Upper lobe of left lung (tissue), 6 donors: ENCODE results near the gene ASTE1. TPM values are rescaled to one million over a fixed set of nuclear protein-coding genes. Genes with fewer than 3 reads are reported as not detected.
"Not testable (repeated sequence)": the region's sequence is repeated elsewhere in the genome, so short reads cannot be mapped to it uniquely, and the experiment has no call there.

ENCODE experiments used
- ATAC-seq, 2 donors: fragments of 200-7000 bp; cut with Tn5 transposase; one replicate each; pipeline ENCODE4 v1.9.1; 2022; ENCODE audit warnings: mild to moderate bottlenecking in 2 of 2, moderate library complexity in 2 of 2; ENCODE audit not compliant: low FRiP score in 2 of 2
- DNase-seq, 2 donors: peaks; one replicate each; pipeline ENCODE4 v3.0.0-alpha.2; 2019 to 2020
- H3K27ac ChIP-seq, 4 donors: fragments of 200-600 bp; sonication (generic); one replicate each; pipeline ENCODE4 v1.5.1; 2016 to 2019
- H3K27me3 ChIP-seq, 4 donors: fragments of 200-600 bp; sonication (generic); one replicate each; pipeline ENCODE4 v1.5.1; 2017 to 2019
- H3K36me3 ChIP-seq, 4 donors: fragments of 200-600 bp; sonication (generic); one replicate each; pipeline ENCODE4 v1.5.1; 2016 to 2019
- H3K4me1 ChIP-seq, 4 donors: fragments of 200-600 bp; sonication (generic); one replicate each; pipeline ENCODE4 v1.5.1; 2018 to 2019
- H3K4me3 ChIP-seq, 4 donors: fragments of 200-600 bp; sonication (generic); one replicate each; pipeline ENCODE4 v1.5.1; 2017 to 2019; ENCODE audit warnings: mild to moderate bottlenecking in 2 of 4, moderate library complexity in 1 of 4
- H3K9me3 ChIP-seq, 4 donors: fragments of 200-600 bp; sonication (generic); one replicate each; pipeline ENCODE4 v1.5.1; 2018 to 2019
- EP300 ChIP-seq, 4 donors: sonication (generic); formaldehyde crosslinking; IDR thresholded peaks; one replicate each; pipeline ENCODE4 v1.5.1; 2017; ENCODE audit warnings: antibody characterized with exemption in 4 of 4, control low read depth in 2 of 4
- POLR2A ChIP-seq, 4 donors: fragments of 450-650 bp; IDR thresholded peaks; one replicate each; pipeline ENCODE4 v1.5.1; 2016 to 2017; ENCODE audit warnings: antibody characterized with exemption in 4 of 4, mild to moderate bottlenecking in 2 of 4
- POLR2AphosphoS5 ChIP-seq, 2 donors: sonication (generic); formaldehyde crosslinking; IDR thresholded peaks; one replicate each; pipeline ENCODE4 v1.5.1; 2017; ENCODE audit warnings: antibody characterized with exemption in 2 of 2
- WGBS, 2 donors: methylation state at CpG; one replicate each; pipeline ENCODE4 v1.1.5; 2017 to 2018; 5-methylcytosine and 5-hydroxymethylcytosine counted together
- total RNA-seq, 6 donors: library from RNA; depleted of rRNA in 4 of 6; stranded (reverse); fragments of >200 nt in 4 of 6; gene quantifications; one replicate each; pipeline versions ENCODE4 v1.1.0 to v1.2.1, GENCODE V29; 2016 to 2021
- TF ChIP-seq, protein P1 (sequence below), 6 experiments: fragments of 450-650 bp in 4 of 6; fragments of 200-600 bp in 2 of 6; sonication (generic) in 2 of 6; IDR thresholded peaks; one replicate each; pipeline ENCODE4 v1.5.1; 2016 to 2019; ENCODE audit warnings: antibody characterized with exemption in 6 of 6
- donor health status: DM: no; HTN: no; CAD: no; lungs with moderate emphysema.
- donor health status: DM: no; HTN: yes; CAD: no; lungs with severe emphysema.

Gene ASTE1
- total RNA-seq, 6 donors from 2014 or later = 0.67 to 6.8 (median 6.2) TPM

DNA sequence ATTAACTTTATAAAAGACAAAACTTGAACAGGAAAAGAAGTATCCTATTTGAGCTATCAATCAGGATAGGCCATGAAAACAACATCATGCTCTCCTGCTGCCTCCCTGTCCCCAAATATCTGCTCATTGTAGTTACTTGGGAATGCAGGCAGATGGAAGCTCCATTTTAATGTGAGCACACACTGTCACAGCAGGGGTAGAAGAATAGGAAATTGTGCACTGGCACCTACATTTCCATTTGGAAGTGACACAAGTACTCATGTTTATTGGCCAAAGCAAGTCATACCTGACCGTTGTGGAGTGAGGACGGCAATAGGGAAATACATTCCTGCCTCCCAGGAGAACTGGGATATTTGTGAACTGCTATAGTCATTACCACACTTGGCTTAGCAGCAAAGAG is 52.4 kb downstream of the ASTE1 start:
- WGBS, 2 donors = 88 to 95% methylated on average over 2 of the region's 2 CpGs
- ATAC-seq (no peak), DNase-seq (no peak)
- no peak overlapping the region for H3K4me3 ChIP-seq
- no peak overlapping the region for H3K27ac ChIP-seq
- H3K36me3 ChIP-seq = peaks cover 2 to 63% (median 20%) of the 10 kb centered on the region in 4 donors
- TF ChIP-seq EP300 (IDR thresholded peaks at IDR 0.05) (no peak), POLR2AphosphoS5 (IDR thresholded peaks at IDR 0.05) (no peak), POLR2A (IDR thresholded peaks at IDR 0.05) (no peak)
- no peaks in the 10 kb centered on the region for H3K4me1 ChIP-seq
- no peaks in the 10 kb centered on the region for H3K9me3 ChIP-seq
- no peaks in the 10 kb centered on the region for H3K27me3 ChIP-seq

DNA sequence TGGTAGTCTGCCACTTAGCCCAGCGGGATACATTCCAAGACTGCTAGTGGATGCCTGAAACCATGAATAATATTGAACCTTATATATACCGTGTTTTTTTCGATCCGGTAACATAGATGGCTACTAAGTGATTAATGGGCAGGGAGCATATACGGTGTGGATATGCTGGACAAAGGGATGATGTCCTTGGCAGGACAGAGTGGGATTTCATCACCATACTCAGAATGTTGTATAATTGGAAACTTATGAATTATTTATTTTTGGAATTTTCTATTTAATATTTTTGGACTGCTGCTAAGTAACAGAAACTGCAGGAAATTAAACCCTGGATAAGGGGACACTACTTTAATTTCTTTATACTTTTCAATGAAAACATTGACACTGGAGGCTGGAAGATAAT is 53.2 kb downstream of the ASTE1 start:
- no peak overlapping the region for H3K4me3 ChIP-seq
- no peaks in the 10 kb centered on the region for H3K4me1 ChIP-seq
- H3K36me3 ChIP-seq = peaks cover 5 to 62% (median 20%) of the 10 kb centered on the region in 4 donors
- ATAC-seq (no peak), DNase-seq (no peak)
- H3K27ac ChIP-seq = no peak overlapping the region
- no peaks in the 10 kb centered on the region for H3K27me3 ChIP-seq
- WGBS, 2 donors = 92 to 96% methylated on average over 5 of the region's 5 CpGs
- no peaks in the 10 kb centered on the region for H3K9me3 ChIP-seq
- no peak for TF ChIP-seq POLR2AphosphoS5 (IDR thresholded peaks at IDR 0.05)
- TF ChIP-seq POLR2A (IDR thresholded peaks at IDR 0.05) = no peak
- TF ChIP-seq EP300 (IDR thresholded peaks at IDR 0.05) = no peak
- TF ChIP-seq, protein P1, sequence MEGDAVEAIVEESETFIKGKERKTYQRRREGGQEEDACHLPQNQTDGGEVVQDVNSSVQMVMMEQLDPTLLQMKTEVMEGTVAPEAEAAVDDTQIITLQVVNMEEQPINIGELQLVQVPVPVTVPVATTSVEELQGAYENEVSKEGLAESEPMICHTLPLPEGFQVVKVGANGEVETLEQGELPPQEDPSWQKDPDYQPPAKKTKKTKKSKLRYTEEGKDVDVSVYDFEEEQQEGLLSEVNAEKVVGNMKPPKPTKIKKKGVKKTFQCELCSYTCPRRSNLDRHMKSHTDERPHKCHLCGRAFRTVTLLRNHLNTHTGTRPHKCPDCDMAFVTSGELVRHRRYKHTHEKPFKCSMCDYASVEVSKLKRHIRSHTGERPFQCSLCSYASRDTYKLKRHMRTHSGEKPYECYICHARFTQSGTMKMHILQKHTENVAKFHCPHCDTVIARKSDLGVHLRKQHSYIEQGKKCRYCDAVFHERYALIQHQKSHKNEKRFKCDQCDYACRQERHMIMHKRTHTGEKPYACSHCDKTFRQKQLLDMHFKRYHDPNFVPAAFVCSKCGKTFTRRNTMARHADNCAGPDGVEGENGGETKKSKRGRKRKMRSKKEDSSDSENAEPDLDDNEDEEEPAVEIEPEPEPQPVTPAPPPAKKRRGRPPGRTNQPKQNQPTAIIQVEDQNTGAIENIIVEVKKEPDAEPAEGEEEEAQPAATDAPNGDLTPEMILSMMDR (IDR thresholded peaks at IDR 0.05) = no peak

DNA sequence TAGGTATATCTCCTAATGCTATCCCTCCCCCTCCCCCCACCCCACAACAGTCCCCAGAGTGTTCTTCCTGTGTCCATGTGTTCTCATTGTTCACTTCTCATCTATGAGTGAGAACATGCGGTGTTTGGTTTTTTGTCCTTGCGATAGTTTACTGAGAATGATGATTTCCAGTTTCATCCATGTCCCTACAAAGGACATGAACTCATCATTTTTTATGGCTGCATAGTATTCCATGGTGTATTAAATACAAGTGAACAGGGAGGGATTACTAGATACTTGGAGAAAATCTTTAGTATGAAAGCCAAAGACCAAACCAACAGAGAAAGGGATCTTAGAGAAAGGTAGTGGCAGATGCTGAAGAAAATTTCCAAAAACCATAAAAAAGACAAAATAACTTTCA is 54.0 kb downstream of the ASTE1 start:
- H3K4me1 ChIP-seq, H3K27me3 ChIP-seq, ATAC-seq, H3K9me3 ChIP-seq, H3K4me3 ChIP-seq, H3K27ac ChIP-seq, DNase-seq: not testable (repeated sequence)
- 97 to 100% methylated on average over 2 of the region's 2 CpGs for WGBS, 2 donors
- peaks cover 5 to 64% (median 22%) of the 10 kb centered on the region in 4 donors for H3K36me3 ChIP-seq

DNA sequence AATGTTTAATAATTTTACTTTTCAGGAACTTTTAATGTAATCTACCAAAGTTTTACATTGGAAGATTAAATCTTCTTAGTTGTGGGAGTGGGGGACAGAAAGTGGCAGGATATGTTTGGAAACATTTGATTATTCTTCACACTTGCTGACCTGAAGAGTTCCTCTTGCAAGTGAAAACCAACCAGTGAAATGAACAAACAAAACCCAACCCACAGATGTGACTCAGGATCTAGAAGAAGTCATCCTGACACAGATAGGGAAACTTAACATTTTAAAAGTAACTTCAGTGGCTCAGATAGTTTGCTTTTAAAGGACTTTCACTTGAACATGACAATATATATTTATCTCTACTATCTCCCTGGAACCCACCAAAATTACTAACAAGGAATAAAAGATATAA is 55.4 kb downstream of the ASTE1 start:
- no peaks in the 10 kb centered on the region for H3K9me3 ChIP-seq
- ATAC-seq (no peak), DNase-seq (no peak)
- H3K27me3 ChIP-seq = no peaks in the 10 kb centered on the region
- H3K36me3 ChIP-seq = peaks cover 5 to 64% (median 24%) of the 10 kb centered on the region in 4 donors
- H3K27ac ChIP-seq = no peak overlapping the region
- H3K4me1 ChIP-seq = no peaks in the 10 kb centered on the region
- no peak overlapping the region for H3K4me3 ChIP-seq
- TF ChIP-seq EP300 (IDR thresholded peaks at IDR 0.05) = no peak
- TF ChIP-seq POLR2A (IDR thresholded peaks at IDR 0.05) = no peak
- TF ChIP-seq, protein P1 (IDR thresholded peaks at IDR 0.05) = no peak
- no peak for TF ChIP-seq POLR2AphosphoS5 (IDR thresholded peaks at IDR 0.05)

DNA sequence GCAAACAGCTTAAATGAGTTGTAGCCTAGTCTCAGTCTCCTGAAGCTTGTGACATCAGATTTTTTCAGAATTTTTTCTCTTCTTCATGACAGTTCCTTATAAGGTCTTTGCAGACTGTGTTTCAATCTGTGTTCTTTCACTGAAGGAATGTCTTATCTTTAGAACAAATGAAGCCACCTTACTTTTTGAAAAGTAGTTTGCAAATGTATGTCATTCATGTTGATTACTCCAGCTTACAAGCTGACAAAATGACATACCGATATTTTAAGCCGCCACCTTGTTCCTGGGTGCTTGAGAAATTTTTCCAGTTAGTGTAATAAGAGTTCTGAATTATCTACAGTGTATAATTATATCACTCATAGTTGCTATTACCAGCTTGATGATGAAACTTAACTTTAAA is 57.0 kb downstream of the ASTE1 start:
- H3K36me3 ChIP-seq = peaks cover 12 to 68% (median 27%) of the 10 kb centered on the region in 4 donors
- ATAC-seq = no peak

DNA sequence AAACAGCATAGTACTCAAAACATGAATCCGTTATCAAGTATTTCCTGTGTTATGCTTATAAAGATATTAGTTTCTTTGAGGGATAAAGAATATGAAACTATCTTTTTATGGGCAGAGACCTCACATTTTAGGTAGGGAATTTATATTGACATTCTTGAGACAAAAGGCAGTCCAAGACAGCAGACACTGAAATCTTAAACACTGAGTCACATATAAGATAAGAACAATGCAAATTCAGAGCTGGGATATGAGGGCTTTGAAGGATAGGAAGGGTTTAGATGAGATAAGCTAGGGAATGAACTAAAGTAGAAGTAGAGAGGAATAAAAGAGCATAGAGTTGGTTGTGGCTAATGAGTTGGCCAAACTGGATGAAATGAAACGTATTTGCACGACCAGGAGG is 58.4 kb downstream of the ASTE1 start:
- H3K27me3 ChIP-seq = no peaks in the 10 kb centered on the region
- H3K27ac ChIP-seq = no peak overlapping the region
- H3K4me3 ChIP-seq = no peak overlapping the region
- H3K36me3 ChIP-seq = peaks cover 12 to 76% (median 25%) of the 10 kb centered on the region in 4 donors
- H3K4me1 ChIP-seq = no peaks in the 10 kb centered on the region
- WGBS, 2 donors = 79 to 99% methylated on average over 3 of the region's 3 CpGs
- TF ChIP-seq EP300 (IDR thresholded peaks at IDR 0.05) = no peak
- TF ChIP-seq, protein P1 (IDR thresholded peaks at IDR 0.05) = no peak
- TF ChIP-seq POLR2AphosphoS5 (IDR thresholded peaks at IDR 0.05) = no peak
- ATAC-seq (no peak), DNase-seq (no peak)
- no peaks in the 10 kb centered on the region for H3K9me3 ChIP-seq

More for the DNA sequence above, 57.0 kb downstream of the ASTE1 start:
- no peak for TF ChIP-seq POLR2A (IDR thresholded peaks at IDR 0.05)
- TF ChIP-seq POLR2AphosphoS5 (IDR thresholded peaks at IDR 0.05) = no peak
- TF ChIP-seq EP300 (IDR thresholded peaks at IDR 0.05) = no peak
- TF ChIP-seq, protein P1 (IDR thresholded peaks at IDR 0.05) = no peak
- Histone ChIP-seq H3K27me3 (no peaks in the 10 kb centered on the region), H3K9me3 (no peaks in the 10 kb centered on the region), H3K4me3 (no peak overlapping the region), H3K4me1 (no peaks in the 10 kb centered on the region), H3K27ac (no peak overlapping the region)
- WGBS, 2 donors = 94 to 98% methylated on average over 2 of the region's 2 CpGs
- no peak for DNase-seq
